ENCODE results near the gene AKT3.

The AKT3 gene

DNA sequence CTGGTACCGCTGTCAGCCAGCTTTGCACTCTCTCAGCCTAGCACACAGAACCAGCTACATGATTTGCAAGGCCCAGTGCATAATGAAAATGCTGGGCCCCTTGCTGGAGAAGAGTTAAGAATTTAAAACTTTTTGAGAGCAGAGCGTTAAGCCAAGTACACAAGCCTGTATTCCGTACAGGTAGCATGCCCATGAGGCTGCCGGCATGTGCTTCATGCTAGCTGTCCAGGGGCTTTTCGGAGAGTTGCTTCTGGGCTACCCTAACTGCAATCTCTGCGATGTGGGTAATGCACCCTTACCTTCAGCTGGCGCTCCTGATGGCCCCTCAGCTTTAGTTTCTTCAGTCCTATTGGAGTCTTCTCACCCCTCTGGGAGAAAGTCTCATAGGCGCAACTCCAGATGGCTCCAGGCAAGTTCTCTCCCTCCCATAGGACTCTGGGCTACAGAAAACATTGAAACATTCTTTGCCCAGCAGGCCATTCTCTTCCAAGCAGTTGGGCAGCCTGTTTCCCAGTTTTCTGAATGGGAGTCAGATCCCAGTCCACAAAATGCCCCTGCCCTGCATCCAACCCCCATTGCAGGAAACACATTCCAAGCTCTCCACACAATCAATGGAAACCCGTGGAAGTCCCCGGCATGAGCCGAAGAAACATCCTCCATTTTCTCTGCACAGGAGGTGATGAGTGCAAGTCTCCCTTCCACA is 5.7 kb upstream of the AKT3 start:
- H2AFZ ChIP-seq (ENCODE audit: low read length) = no peak overlapping the region
- H3K79me2 ChIP-seq (ENCODE audit: low read length) = no peaks in the 10 kb centered on the region
- peaks cover 3% of the 10 kb centered on the region; the same call in 1 of the 2 replicates for H3F3A ChIP-seq (ENCODE audit: insufficient read depth, low read length)
- H3K36me3 ChIP-seq (replicated peaks; ENCODE audit: insufficient read depth, low read length) = no peaks in the 10 kb centered on the region
- H3K9me2 ChIP-seq (replicated peaks; ENCODE audit: insufficient read depth, low read length) = no peaks in the 10 kb centered on the region
- no peak overlapping the region for H3K27ac ChIP-seq (ENCODE audit: low read length)
- H3K4me2 ChIP-seq (ENCODE audit: low read depth, low read length) = no peak overlapping the region
- no peak for DNase-seq
- TF ChIP-seq EZH2 (optimal IDR thresholded peaks at IDR 0.05; ENCODE audit: low read depth, low read length) (no peak), EZH2phosphoT487 (IDR thresholded peaks at IDR 0.05; ENCODE audit: low read length) (no peak)
- TF ChIP-seq, protein P1, sequence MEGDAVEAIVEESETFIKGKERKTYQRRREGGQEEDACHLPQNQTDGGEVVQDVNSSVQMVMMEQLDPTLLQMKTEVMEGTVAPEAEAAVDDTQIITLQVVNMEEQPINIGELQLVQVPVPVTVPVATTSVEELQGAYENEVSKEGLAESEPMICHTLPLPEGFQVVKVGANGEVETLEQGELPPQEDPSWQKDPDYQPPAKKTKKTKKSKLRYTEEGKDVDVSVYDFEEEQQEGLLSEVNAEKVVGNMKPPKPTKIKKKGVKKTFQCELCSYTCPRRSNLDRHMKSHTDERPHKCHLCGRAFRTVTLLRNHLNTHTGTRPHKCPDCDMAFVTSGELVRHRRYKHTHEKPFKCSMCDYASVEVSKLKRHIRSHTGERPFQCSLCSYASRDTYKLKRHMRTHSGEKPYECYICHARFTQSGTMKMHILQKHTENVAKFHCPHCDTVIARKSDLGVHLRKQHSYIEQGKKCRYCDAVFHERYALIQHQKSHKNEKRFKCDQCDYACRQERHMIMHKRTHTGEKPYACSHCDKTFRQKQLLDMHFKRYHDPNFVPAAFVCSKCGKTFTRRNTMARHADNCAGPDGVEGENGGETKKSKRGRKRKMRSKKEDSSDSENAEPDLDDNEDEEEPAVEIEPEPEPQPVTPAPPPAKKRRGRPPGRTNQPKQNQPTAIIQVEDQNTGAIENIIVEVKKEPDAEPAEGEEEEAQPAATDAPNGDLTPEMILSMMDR (IDR thresholded peaks at IDR 0.05; ENCODE audit: low read length) = no peak
- no peak overlapping the region for H3K9ac ChIP-seq (ENCODE audit: low read length)
- peaks cover 13% of the 10 kb centered on the region for H3K4me1 ChIP-seq (ENCODE audit: low read length)
- H3K9me3 ChIP-seq (replicated peaks; ENCODE audit: insufficient read depth, low read length) = no peaks in the 10 kb centered on the region
- H4K20me1 ChIP-seq (ENCODE audit: insufficient read depth, low read length) = no peaks in the 10 kb centered on the region
- H3K4me3 ChIP-seq (ENCODE audit: low read length) = no peak overlapping the region
- H3K27me3 ChIP-seq (replicated peaks; ENCODE audit: insufficient read depth, low read length) = 0 out of 2 replicates have a peak, but pooled peaks cover 6% of the 10 kb centered on the region

DNA sequence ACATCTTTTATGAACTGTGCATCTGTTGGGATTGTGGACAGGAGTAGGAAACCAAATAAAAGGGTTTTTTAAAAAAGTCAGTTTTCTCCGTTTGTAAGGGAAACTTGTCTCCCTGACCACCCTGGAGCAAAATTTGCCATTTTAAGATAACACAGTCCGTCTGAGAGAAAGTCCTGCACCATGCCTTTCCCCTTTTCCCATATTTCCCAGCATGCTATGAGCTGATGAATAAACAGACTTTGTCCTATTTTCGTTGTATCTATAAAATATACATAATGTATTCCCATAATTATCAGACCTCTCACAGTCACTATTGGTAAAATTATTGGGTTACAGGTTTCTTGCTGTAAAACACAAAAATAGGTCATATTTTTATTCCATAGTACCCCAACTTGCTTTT is 1.7 kb upstream of the AKT3 start:
- DNase-seq = no peak
- Histone ChIP-seq H3K9ac (ENCODE audit: low read length) (no peak overlapping the region), H2AFZ (ENCODE audit: low read length) (peak overlapping the region; percentile 69), H3K4me2 (ENCODE audit: low read depth, low read length) (peak overlapping the region; percentile 87), H4K20me1 (ENCODE audit: insufficient read depth, low read length) (no peaks in the 10 kb centered on the region), H3K9me3 (replicated peaks; ENCODE audit: insufficient read depth, low read length) (no peaks in the 10 kb centered on the region), H3K79me2 (ENCODE audit: low read length) (no peaks in the 10 kb centered on the region; the same call in 1 of the 2 replicates), H3K9me2 (replicated peaks; ENCODE audit: insufficient read depth, low read length) (no peaks in the 10 kb centered on the region), H3K4me3 (ENCODE audit: low read length) (peak overlapping the region; percentile 74), H3K27me3 (replicated peaks; ENCODE audit: insufficient read depth, low read length) (peaks cover 11% of the 10 kb centered on the region; the same call in 1 of the 2 replicates), H3K36me3 (replicated peaks; ENCODE audit: insufficient read depth, low read length) (no peaks in the 10 kb centered on the region), H3F3A (ENCODE audit: insufficient read depth, low read length) (peaks cover 12% of the 10 kb centered on the region), H3K27ac (ENCODE audit: low read length) (no peak overlapping the region), H3K4me1 (ENCODE audit: low read length) (peaks cover 18% of the 10 kb centered on the region)
- TF ChIP-seq EZH2 (optimal IDR thresholded peaks at IDR 0.05; ENCODE audit: low read depth, low read length) (no peak), EZH2phosphoT487 (IDR thresholded peaks at IDR 0.05; ENCODE audit: low read length) (no peak)
- TF ChIP-seq, protein P1 (IDR thresholded peaks at IDR 0.05; ENCODE audit: low read length) = no peak

- H3K4me2 ChIP-seq (ENCODE audit: low read depth, low read length) = peak overlapping the region; percentile 87
- H3K36me3 ChIP-seq (replicated peaks; ENCODE audit: insufficient read depth, low read length) = no peaks in the 10 kb centered on the region
- H3K9ac ChIP-seq (ENCODE audit: low read length) = peak overlapping the region; percentile 83
- H4K20me1 ChIP-seq (ENCODE audit: insufficient read depth, low read length) = no peaks in the 10 kb centered on the region
- no peaks in the 10 kb centered on the region for H3K9me2 ChIP-seq (replicated peaks; ENCODE audit: insufficient read depth, low read length)
- H3F3A ChIP-seq (ENCODE audit: insufficient read depth, low read length) = peaks cover 12% of the 10 kb centered on the region
- H3K79me2 ChIP-seq (ENCODE audit: low read length) = no peaks in the 10 kb centered on the region; the same call in 1 of the 2 replicates
- H3K9me3 ChIP-seq (replicated peaks; ENCODE audit: insufficient read depth, low read length) = no peaks in the 10 kb centered on the region
- H2AFZ ChIP-seq (ENCODE audit: low read length) = peak overlapping the region; percentile 69
- peaks cover 11% of the 10 kb centered on the region; the same call in 1 of the 2 replicates for H3K27me3 ChIP-seq (replicated peaks; ENCODE audit: insufficient read depth, low read length)
- TF ChIP-seq EZH2 (optimal IDR thresholded peaks at IDR 0.05; ENCODE audit: low read depth, low read length) (no peak), EZH2phosphoT487 (IDR thresholded peaks at IDR 0.05; ENCODE audit: low read length) (no peak)
- TF ChIP-seq, protein P1 (IDR thresholded peaks at IDR 0.05; ENCODE audit: low read length) = no peak
- H3K4me1 ChIP-seq (ENCODE audit: low read length) = peaks cover 18% of the 10 kb centered on the region
- H3K4me3 ChIP-seq (ENCODE audit: low read length) = peak overlapping the region; percentile 74
- no peak for DNase-seq
- peak overlapping the region; percentile 69; the same call in 1 of the 2 replicates for H3K27ac ChIP-seq (ENCODE audit: low read length)
Observed at GRCh38 chr1:243851257-243851756, 1.3 kb upstream of the AKT3 start.

Data from MM.1S (cell line).